Thyroid gland (tissue), 4 donors: Measurements from ENCODE around the gene RALGAPA1.

Experiments used
- CTCF ChIP-seq, 6 experiments: fragments of 200-600 bp in 3 of 6; fragments of 450-650 bp in 3 of 6; sonication (generic) in 3 of 6; IDR thresholded peaks; one replicate each; pipeline ENCODE4 v1.5.1; 2016 to 2019; ENCODE audit warnings: antibody characterized with exemption in 6 of 6, mild to moderate bottlenecking in 2 of 6, inconsistent platforms in 1 of 6, moderate library complexity in 1 of 6
- POLR2A ChIP-seq, 2 donors: fragments of 450-650 bp; IDR thresholded peaks; one replicate each; pipeline ENCODE4 v1.6.1; 2017; ENCODE audit warnings: antibody characterized with exemption in 2 of 2, mild to moderate bottlenecking in 2 of 2, moderate library complexity in 1 of 2

GRCh38 chr14:35495278-35495677 is 313.8 kb downstream of the RALGAPA1 start:
- TF ChIP-seq POLR2A (IDR thresholded peaks at IDR 0.05): no peak
- no peak for TF ChIP-seq CTCF (IDR thresholded peaks at IDR 0.05)
